Skeletal muscle satellite cell (primary cell): ENCODE results near the gene PLK1.

Experiments
- H3K27me3 ChIP-seq: 2 replicates; pipeline ENCODE4 v1.7.0; 2013; ENCODE audit warnings: low read length; ENCODE audit not compliant: control insufficient read depth, insufficient read depth
- H3K36me3 ChIP-seq: 2 replicates; pipeline ENCODE4 v1.7.0; 2013; ENCODE audit warnings: mild to moderate bottlenecking, control low read depth, low read length; ENCODE audit not compliant: insufficient read depth
- H3K4me1 ChIP-seq: 2 replicates; pipeline ENCODE4 v1.7.0; 2013; ENCODE audit warnings: low read length; ENCODE audit not compliant: control insufficient read depth, insufficient read depth
- H3K4me2 ChIP-seq: 2 replicates; pipeline ENCODE4 v1.7.0; 2013; ENCODE audit warnings: mild to moderate bottlenecking, low read length
- H3K4me3 ChIP-seq: 2 replicates; pipeline ENCODE4 v1.7.0; 2013; ENCODE audit warnings: low read length
- H3K9ac ChIP-seq: 2 replicates; pipeline ENCODE4 v1.7.0; 2013; ENCODE audit warnings: mild to moderate bottlenecking, low read depth, low read length, moderate library complexity
- H3K9me3 ChIP-seq: replicated peaks from 2 replicates; pipeline ENCODE4 v1.7.0; 2013; ENCODE audit warnings: mild to moderate bottlenecking, control low read depth, low read length

Gene PLK1

GRCh38 chr16:23683487-23683886 lies 4.8 kb downstream of the PLK1 start:
- Histone ChIP-seq H3K9ac (no peak overlapping the region), H3K27me3 (no peaks in the 10 kb centered on the region), H3K36me3 (peaks cover 65% of the 10 kb centered on the region), H3K9me3 (no peaks in the 10 kb centered on the region), H3K4me3 (no peak overlapping the region), H3K4me2 (no peak overlapping the region), H3K4me1 (peaks cover 36% of the 10 kb centered on the region)

GRCh38 chr16:23687034-23687808 lies 8.5 kb downstream of the PLK1 start:
- H3K27me3 ChIP-seq: no peaks in the 10 kb centered on the region
- no peaks in the 10 kb centered on the region for H3K9me3 ChIP-seq
- no peak overlapping the region for H3K4me3 ChIP-seq
- H3K9ac ChIP-seq: no peak overlapping the region
- peaks cover 79% of the 10 kb centered on the region for H3K36me3 ChIP-seq
- peaks cover 11% of the 10 kb centered on the region for H3K4me1 ChIP-seq
- H3K4me2 ChIP-seq: no peak overlapping the region

- no peak overlapping the region for H3K4me2 ChIP-seq
- H3K27me3 ChIP-seq: no peaks in the 10 kb centered on the region
- peaks cover 14% of the 10 kb centered on the region for H3K4me1 ChIP-seq
- no peak overlapping the region for H3K9ac ChIP-seq
- peaks cover 64% of the 10 kb centered on the region for H3K36me3 ChIP-seq
- no peak overlapping the region for H3K4me3 ChIP-seq
- H3K9me3 ChIP-seq: no peaks in the 10 kb centered on the region
These were observed 10.9 kb downstream of the PLK1 start for GRCh38 chr16:23689442-23690187.

- peaks cover 61% of the 10 kb centered on the region for H3K36me3 ChIP-seq
- peaks cover 14% of the 10 kb centered on the region for H3K4me1 ChIP-seq
- no peak overlapping the region for H3K4me3 ChIP-seq
- no peak overlapping the region for H3K4me2 ChIP-seq
- no peak overlapping the region for H3K9ac ChIP-seq
- no peaks in the 10 kb centered on the region for H3K27me3 ChIP-seq
- H3K9me3 ChIP-seq: no peaks in the 10 kb centered on the region
These were observed 12.2 kb downstream of the PLK1 start for GRCh38 chr16:23690771-23691482.

- H3K36me3 ChIP-seq: peaks cover 56% of the 10 kb centered on the region
- H3K9ac ChIP-seq: no peak overlapping the region
- H3K4me2 ChIP-seq: no peak overlapping the region
- no peaks in the 10 kb centered on the region for H3K9me3 ChIP-seq
- H3K4me1 ChIP-seq: peaks cover 14% of the 10 kb centered on the region
- H3K27me3 ChIP-seq: no peaks in the 10 kb centered on the region
- H3K4me3 ChIP-seq: no peak overlapping the region
These were observed 12.9 kb downstream of the PLK1 start for GRCh38 chr16:23691483-23692189.

GRCh38 chr16:23692190-23692837 lies 13.6 kb downstream of the PLK1 start:
- peaks cover 14% of the 10 kb centered on the region for H3K4me1 ChIP-seq
- no peak overlapping the region for H3K4me2 ChIP-seq
- peaks cover 50% of the 10 kb centered on the region for H3K36me3 ChIP-seq
- no peak overlapping the region for H3K4me3 ChIP-seq
- no peaks in the 10 kb centered on the region for H3K9me3 ChIP-seq
- H3K27me3 ChIP-seq: no peaks in the 10 kb centered on the region
- no peak overlapping the region for H3K9ac ChIP-seq

- no peaks in the 10 kb centered on the region for H3K27me3 ChIP-seq
- H3K36me3 ChIP-seq: peaks cover 30% of the 10 kb centered on the region
- H3K4me1 ChIP-seq: peaks cover 14% of the 10 kb centered on the region
- H3K9me3 ChIP-seq: no peaks in the 10 kb centered on the region
- no peak overlapping the region for H3K4me3 ChIP-seq
- H3K9ac ChIP-seq: no peak overlapping the region
- H3K4me2 ChIP-seq: no peak overlapping the region
These were observed 15.6 kb downstream of the PLK1 start for GRCh38 chr16:23694265-23694643.

GRCh38 chr16:23694644-23695373 lies 16.1 kb downstream of the PLK1 start:
- H3K36me3 ChIP-seq: peaks cover 25% of the 10 kb centered on the region
- no peak overlapping the region for H3K4me2 ChIP-seq
- H3K27me3 ChIP-seq: no peaks in the 10 kb centered on the region
- H3K4me1 ChIP-seq: peaks cover 14% of the 10 kb centered on the region
- H3K9me3 ChIP-seq: no peaks in the 10 kb centered on the region
- H3K9ac ChIP-seq: no peak overlapping the region
- no peak overlapping the region for H3K4me3 ChIP-seq

GRCh38 chr16:23695756-23696155 lies 17.1 kb downstream of the PLK1 start:
- Histone ChIP-seq H3K9me3 (no peaks in the 10 kb centered on the region), H3K4me1 (peaks cover 14% of the 10 kb centered on the region), H3K4me3 (no peak overlapping the region), H3K36me3 (peaks cover 16% of the 10 kb centered on the region), H3K4me2 (no peak overlapping the region), H3K9ac (no peak overlapping the region), H3K27me3 (no peaks in the 10 kb centered on the region)

GRCh38 chr16:23699100-23699499 lies 20.4 kb downstream of the PLK1 start:
- H3K27me3 ChIP-seq: no peaks in the 10 kb centered on the region
- H3K9me3 ChIP-seq: no peaks in the 10 kb centered on the region
- no peak overlapping the region for H3K9ac ChIP-seq
- H3K36me3 ChIP-seq: no peaks in the 10 kb centered on the region
- H3K4me3 ChIP-seq: no peak overlapping the region
- no peaks in the 10 kb centered on the region for H3K4me1 ChIP-seq
- no peak overlapping the region for H3K4me2 ChIP-seq
